GM23338 (cell line): ENCODE measurements around the gene DISP3. TPM values are rescaled to one million over a fixed set of nuclear protein-coding genes. Genes with fewer than 3 reads are reported as not detected.

ENCODE experiments used
- ATAC-seq: fragments of 200-7000 bp; cut with Tn5 transposase; 3 replicates; pipeline ENCODE4 v1.9.1; 2020
- DNase-seq: peaks from one replicate; pipeline ENCODE4 v3.0.0-alpha.2; 2015; ENCODE audit warnings: low spot score
- H2AFZ ChIP-seq: fragments of 200-600 bp; sonication (generic); 2 replicates; pipeline ENCODE4 v1.8.0; 2016; ENCODE audit warnings: antibody characterized with exemption, mild to moderate bottlenecking, moderate library complexity
- H3F3A ChIP-seq: fragments of 200-600 bp; sonication (generic); replicated peaks from 2 replicates; pipeline ENCODE4 v1.8.0; 2017; ENCODE audit warnings: antibody characterized with exemption, mixed run types, low read depth
- H3K27ac ChIP-seq: fragments of 200-600 bp; sonication (generic); 2 replicates; pipeline ENCODE4 v1.6.1; 2016; ENCODE audit warnings: low read depth
- H3K27me3 ChIP-seq: fragments of 200-600 bp; sonication (generic); 2 replicates; pipeline ENCODE4 v1.8.0; 2016; ENCODE audit warnings: mild to moderate bottlenecking, mixed run types, moderate library complexity; ENCODE audit not compliant: insufficient read depth
- H3K36me3 ChIP-seq: fragments of 200-600 bp; sonication (generic); 2 replicates; pipeline ENCODE4 v1.8.0; 2016; ENCODE audit warnings: mild to moderate bottlenecking; ENCODE audit not compliant: insufficient read depth
- H3K4me1 ChIP-seq: fragments of 200-600 bp; sonication (generic); 2 replicates; pipeline ENCODE4 v1.8.0; 2016; ENCODE audit warnings: mild to moderate bottlenecking, moderate library complexity; ENCODE audit not compliant: insufficient read depth
- H3K4me2 ChIP-seq: fragments of 200-600 bp; sonication (generic); 2 replicates; pipeline ENCODE4 v1.7.1; 2017; ENCODE audit warnings: mixed run types
- H3K4me3 ChIP-seq: fragments of 200-600 bp; sonication (generic); 2 replicates; pipeline ENCODE4 v1.6.1; 2016; ENCODE audit warnings: mixed run types
- H3K79me2 ChIP-seq: fragments of 200-600 bp; sonication (generic); replicated peaks from 2 replicates; pipeline ENCODE4 v1.8.0; 2017; ENCODE audit warnings: mild to moderate bottlenecking; ENCODE audit not compliant: insufficient read depth
- H3K9me2 ChIP-seq: fragments of 200-600 bp; sonication (generic); 2 replicates; pipeline ENCODE4 v1.8.0; 2017; ENCODE audit not compliant: insufficient read depth
- H4K20me1 ChIP-seq: fragments of 200-600 bp; sonication (generic); replicated peaks from 2 replicates; pipeline ENCODE4 v1.8.0; 2017; ENCODE audit warnings: mild to moderate bottlenecking; ENCODE audit not compliant: insufficient read depth
- H3K27ac Mint-ChIP-seq: 2 replicates; pipeline ENCODE4 v1.8.0; 2020; ENCODE audit warnings: inconsistent platforms, mild to moderate bottlenecking, moderate library complexity, mixed read lengths
- H3K27me3 Mint-ChIP-seq: 3 replicates; pipeline ENCODE4 v1.8.0; 2022; ENCODE audit warnings: low read depth, mild to moderate bottlenecking, moderate library complexity, mixed read lengths, inconsistent platforms; ENCODE audit not compliant: insufficient read depth, poor library complexity
- H3K36me3 Mint-ChIP-seq: 3 replicates; pipeline ENCODE4 v1.8.0; 2021; ENCODE audit warnings: low read depth, mild to moderate bottlenecking, inconsistent platforms, moderate library complexity, mixed read lengths
- H3K4me1 Mint-ChIP-seq: 3 replicates; pipeline ENCODE4 v1.8.0; 2020; ENCODE audit warnings: mild to moderate bottlenecking, inconsistent platforms, mixed read lengths
- H3K4me3 Mint-ChIP-seq: 3 replicates; pipeline ENCODE4 v1.8.0; 2021; ENCODE audit warnings: moderate library complexity, mild to moderate bottlenecking, inconsistent platforms, mixed read lengths
- H3K9me3 Mint-ChIP-seq: 3 replicates; pipeline ENCODE4 v1.8.0; 2020; ENCODE audit warnings: moderate library complexity, mild to moderate bottlenecking, inconsistent platforms, mixed read lengths
- CREB1 ChIP-seq: fragments of 250-450 bp; sonication (Bioruptor Pico); IDR thresholded peaks from 2 replicates; pipeline ENCODE4 v1.5.0; 2020; ENCODE audit warnings: low read depth, mild to moderate bottlenecking, moderate library complexity
- CTCF ChIP-seq, 2 experiments: fragments of 200-600 bp in 1 of 2; sonication (generic) in 1 of 2; conservative IDR thresholded peaks; 2 replicates each; pipeline versions ENCODE4 v1.5.1 to v1.6.1; 2016 to 2017; ENCODE audit warnings: antibody characterized with exemption in 2 of 2, low read depth in 2 of 2, mild to moderate bottlenecking in 2 of 2, moderate library complexity in 1 of 2
- EZH2 ChIP-seq: fragments of 200-600 bp; sonication (generic); IDR thresholded peaks from one replicate; pipeline ENCODE4 v1.8.0; 2017; ENCODE audit warnings: antibody characterized with exemption, mild to moderate bottlenecking, low read depth; ENCODE audit not compliant: unreplicated experiment
- EZH2phosphoT487 ChIP-seq: fragments of 200-600 bp; sonication (generic); IDR thresholded peaks from one replicate; pipeline ENCODE4 v1.8.1; 2018; ENCODE audit warnings: antibody characterized with exemption; ENCODE audit not compliant: unreplicated experiment
- JUNB ChIP-seq: IDR thresholded peaks from one replicate; pipeline ENCODE4 v1.6.1; 2016; ENCODE audit warnings: antibody characterized with exemption; ENCODE audit not compliant: unreplicated experiment
- NANOG ChIP-seq: IDR thresholded peaks from 2 replicates; pipeline ENCODE4 v1.6.1; 2016; ENCODE audit warnings: antibody characterized with exemption, borderline replicate concordance
- POLR2AphosphoS5 ChIP-seq: IDR thresholded peaks from 2 replicates; pipeline ENCODE4 v1.6.1; 2016; ENCODE audit warnings: antibody characterized with exemption, low read depth
- STAT1 ChIP-seq: IDR thresholded peaks from one replicate; pipeline ENCODE4 v1.6.1; 2016; ENCODE audit warnings: antibody characterized with exemption; ENCODE audit not compliant: unreplicated experiment
- ZNF114 ChIP-seq: fragments of 250-450 bp; sonication (Bioruptor Pico); IDR thresholded peaks from 2 replicates; pipeline ENCODE4 v1.5.0; 2020; ENCODE audit warnings: mild to moderate bottlenecking, moderate library complexity
- ZNF331 ChIP-seq: fragments of 250-450 bp; sonication (Bioruptor Pico); IDR thresholded peaks from 2 replicates; pipeline ENCODE4 v1.5.0; 2020; ENCODE audit warnings: low read depth, mild to moderate bottlenecking, moderate library complexity
- polyA plus RNA-seq: library from polyadenylated mRNA; unstranded; fragments of >200 nt; fragmentation: Nextera tagmentation; extraction: Ambion mirVana; gene quantifications from 2 replicates; pipeline ENCODE4 v1.2.1, GENCODE V29; 2016
- total RNA-seq: library from RNA; depleted of rRNA; stranded (reverse); fragments of >200 nt; shearing (Covaris generic); gene quantifications from 2 replicates; pipeline ENCODE4 v1.2.3, GENCODE V29; 2014
- TF ChIP-seq, protein P1 (sequence below): IDR thresholded peaks from 2 replicates; pipeline ENCODE4 v1.6.1; 2016; ENCODE audit warnings: antibody characterized with exemption
- TF ChIP-seq, protein P2 (sequence below): IDR thresholded peaks from one replicate; pipeline ENCODE4 v1.6.1; 2018; ENCODE audit warnings: antibody characterized with exemption; ENCODE audit not compliant: unreplicated experiment

DISP3 gene
- total and polyA plus RNA-seq, 2 experiments from 2014 or later, result 3.2 to 11.1 TPM

GRCh38 chr1:11495579-11495978 is 16.6 kb downstream of the DISP3 start (continued):
- TF ChIP-seq CTCF (conservative IDR thresholded peaks at IDR 0.05; ENCODE audit: low read depth in 2 of 2) (no peak), ZNF114 (no peak), ZNF331 (CRISPR knock-in tag) (no peak), NANOG (no peak), CREB1 (CRISPR knock-in tag) (no peak), JUNB (no peak), EZH2 (no peak), EZH2phosphoT487 (no peak), POLR2AphosphoS5 (no peak)
- TF ChIP-seq, protein P1, sequence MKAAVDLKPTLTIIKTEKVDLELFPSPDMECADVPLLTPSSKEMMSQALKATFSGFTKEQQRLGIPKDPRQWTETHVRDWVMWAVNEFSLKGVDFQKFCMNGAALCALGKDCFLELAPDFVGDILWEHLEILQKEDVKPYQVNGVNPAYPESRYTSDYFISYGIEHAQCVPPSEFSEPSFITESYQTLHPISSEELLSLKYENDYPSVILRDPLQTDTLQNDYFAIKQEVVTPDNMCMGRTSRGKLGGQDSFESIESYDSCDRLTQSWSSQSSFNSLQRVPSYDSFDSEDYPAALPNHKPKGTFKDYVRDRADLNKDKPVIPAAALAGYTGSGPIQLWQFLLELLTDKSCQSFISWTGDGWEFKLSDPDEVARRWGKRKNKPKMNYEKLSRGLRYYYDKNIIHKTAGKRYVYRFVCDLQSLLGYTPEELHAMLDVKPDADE, result no peak

GRCh38 chr1:11496551-11497080 is 17.7 kb downstream of the DISP3 start:
- peaks cover 36% of the 10 kb centered on the region for H3K4me1 ChIP-seq
- ATAC-seq (no peak), DNase-seq (no peak)
- peaks cover 45% of the 10 kb centered on the region for H3K4me1 Mint-ChIP-seq
- H4K20me1 ChIP-seq, result no peaks in the 10 kb centered on the region; the same call in 1 of the 2 replicates
- H3K27ac ChIP-seq, result no peak overlapping the region
- H2AFZ ChIP-seq, result no peak overlapping the region
- H3K79me2 ChIP-seq, result no peaks in the 10 kb centered on the region
- peaks cover 21% of the 10 kb centered on the region for H3K36me3 Mint-ChIP-seq
- peaks cover 15% of the 10 kb centered on the region for H3K9me3 Mint-ChIP-seq
- H3K4me3 ChIP-seq, result no peak overlapping the region
- H3K36me3 ChIP-seq, result no peaks in the 10 kb centered on the region
- no peaks in the 10 kb centered on the region for H3K27me3 ChIP-seq
- H3K4me3 Mint-ChIP-seq, result no peak overlapping the region
- no peak overlapping the region for H3K27ac Mint-ChIP-seq
- H3K4me2 ChIP-seq, result no peak overlapping the region
- H3K27me3 Mint-ChIP-seq, result peaks cover 5% of the 10 kb centered on the region
- H3F3A ChIP-seq, result no peaks in the 10 kb centered on the region
- no peaks in the 10 kb centered on the region for H3K9me2 ChIP-seq
- TF ChIP-seq, protein P2, sequence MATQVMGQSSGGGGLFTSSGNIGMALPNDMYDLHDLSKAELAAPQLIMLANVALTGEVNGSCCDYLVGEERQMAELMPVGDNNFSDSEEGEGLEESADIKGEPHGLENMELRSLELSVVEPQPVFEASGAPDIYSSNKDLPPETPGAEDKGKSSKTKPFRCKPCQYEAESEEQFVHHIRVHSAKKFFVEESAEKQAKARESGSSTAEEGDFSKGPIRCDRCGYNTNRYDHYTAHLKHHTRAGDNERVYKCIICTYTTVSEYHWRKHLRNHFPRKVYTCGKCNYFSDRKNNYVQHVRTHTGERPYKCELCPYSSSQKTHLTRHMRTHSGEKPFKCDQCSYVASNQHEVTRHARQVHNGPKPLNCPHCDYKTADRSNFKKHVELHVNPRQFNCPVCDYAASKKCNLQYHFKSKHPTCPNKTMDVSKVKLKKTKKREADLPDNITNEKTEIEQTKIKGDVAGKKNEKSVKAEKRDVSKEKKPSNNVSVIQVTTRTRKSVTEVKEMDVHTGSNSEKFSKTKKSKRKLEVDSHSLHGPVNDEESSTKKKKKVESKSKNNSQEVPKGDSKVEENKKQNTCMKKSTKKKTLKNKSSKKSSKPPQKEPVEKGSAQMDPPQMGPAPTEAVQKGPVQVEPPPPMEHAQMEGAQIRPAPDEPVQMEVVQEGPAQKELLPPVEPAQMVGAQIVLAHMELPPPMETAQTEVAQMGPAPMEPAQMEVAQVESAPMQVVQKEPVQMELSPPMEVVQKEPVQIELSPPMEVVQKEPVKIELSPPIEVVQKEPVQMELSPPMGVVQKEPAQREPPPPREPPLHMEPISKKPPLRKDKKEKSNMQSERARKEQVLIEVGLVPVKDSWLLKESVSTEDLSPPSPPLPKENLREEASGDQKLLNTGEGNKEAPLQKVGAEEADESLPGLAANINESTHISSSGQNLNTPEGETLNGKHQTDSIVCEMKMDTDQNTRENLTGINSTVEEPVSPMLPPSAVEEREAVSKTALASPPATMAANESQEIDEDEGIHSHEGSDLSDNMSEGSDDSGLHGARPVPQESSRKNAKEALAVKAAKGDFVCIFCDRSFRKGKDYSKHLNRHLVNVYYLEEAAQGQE, result no peak
- TF ChIP-seq CTCF (conservative IDR thresholded peaks at IDR 0.05; ENCODE audit: low read depth in 2 of 2), result no peak
- TF ChIP-seq, protein P1, result no peak
- TF ChIP-seq JUNB, result no peak
- TF ChIP-seq CREB1 (CRISPR knock-in tag), result no peak
- no peak for TF ChIP-seq STAT1
- TF ChIP-seq NANOG, result no peak
